ENCODE measurements around the gene M1AP.

Gene M1AP

DNA sequence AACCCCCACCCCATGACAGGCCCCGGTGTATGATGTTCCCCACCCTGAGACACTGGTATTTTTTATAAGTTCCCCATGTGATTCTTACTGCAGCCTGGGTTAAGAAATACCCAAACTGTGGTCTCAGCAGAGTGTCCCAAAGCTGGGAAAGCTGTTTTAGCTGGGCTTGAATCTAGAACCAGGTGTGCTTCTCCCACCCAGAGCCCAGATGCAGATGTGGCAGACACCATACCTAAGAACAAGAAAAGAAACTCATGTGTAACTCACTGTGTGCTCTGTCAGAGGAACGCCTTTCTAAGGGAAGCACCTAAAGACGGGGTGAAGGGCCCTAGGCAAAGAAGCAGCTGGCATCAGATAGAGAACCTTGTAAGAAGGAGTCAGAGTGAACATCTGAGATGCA is 69.7 kb downstream of the M1AP start:
- TF ChIP-seq, protein P1, sequence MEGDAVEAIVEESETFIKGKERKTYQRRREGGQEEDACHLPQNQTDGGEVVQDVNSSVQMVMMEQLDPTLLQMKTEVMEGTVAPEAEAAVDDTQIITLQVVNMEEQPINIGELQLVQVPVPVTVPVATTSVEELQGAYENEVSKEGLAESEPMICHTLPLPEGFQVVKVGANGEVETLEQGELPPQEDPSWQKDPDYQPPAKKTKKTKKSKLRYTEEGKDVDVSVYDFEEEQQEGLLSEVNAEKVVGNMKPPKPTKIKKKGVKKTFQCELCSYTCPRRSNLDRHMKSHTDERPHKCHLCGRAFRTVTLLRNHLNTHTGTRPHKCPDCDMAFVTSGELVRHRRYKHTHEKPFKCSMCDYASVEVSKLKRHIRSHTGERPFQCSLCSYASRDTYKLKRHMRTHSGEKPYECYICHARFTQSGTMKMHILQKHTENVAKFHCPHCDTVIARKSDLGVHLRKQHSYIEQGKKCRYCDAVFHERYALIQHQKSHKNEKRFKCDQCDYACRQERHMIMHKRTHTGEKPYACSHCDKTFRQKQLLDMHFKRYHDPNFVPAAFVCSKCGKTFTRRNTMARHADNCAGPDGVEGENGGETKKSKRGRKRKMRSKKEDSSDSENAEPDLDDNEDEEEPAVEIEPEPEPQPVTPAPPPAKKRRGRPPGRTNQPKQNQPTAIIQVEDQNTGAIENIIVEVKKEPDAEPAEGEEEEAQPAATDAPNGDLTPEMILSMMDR (IDR thresholded peaks at IDR 0.05; ENCODE audit: control insufficient read depth, extremely low read depth, insufficient read depth): no peak
- no peak for DNase-seq (ENCODE audit: low read depth)
- no peak overlapping the region for H3K4me3 ChIP-seq (ENCODE audit: low read depth, low read length)

DNA sequence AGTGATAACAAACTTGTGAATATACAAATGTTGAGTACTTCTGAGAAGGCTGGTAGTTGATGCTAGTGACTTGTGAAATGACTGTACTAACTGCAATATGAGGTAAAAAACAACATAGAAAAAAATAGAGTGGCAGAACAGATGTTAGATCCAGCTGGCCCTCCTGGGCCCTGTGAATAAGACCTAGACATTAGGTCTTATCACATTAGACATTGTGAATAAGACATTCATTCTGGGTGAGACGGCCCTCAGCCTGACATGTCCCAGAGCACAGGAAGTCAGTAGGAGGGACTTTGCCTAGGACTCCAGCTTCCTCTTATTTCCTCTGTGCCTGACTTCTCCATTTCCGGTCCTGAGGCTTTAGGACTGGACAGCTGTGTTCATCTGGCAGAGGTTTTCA is 70.7 kb downstream of the M1AP start:
- no peak overlapping the region for H3K4me3 ChIP-seq (ENCODE audit: low read depth, low read length)
- DNase-seq (ENCODE audit: low read depth): no peak
- TF ChIP-seq, protein P1 (IDR thresholded peaks at IDR 0.05; ENCODE audit: control insufficient read depth, extremely low read depth, insufficient read depth): no peak

DNA sequence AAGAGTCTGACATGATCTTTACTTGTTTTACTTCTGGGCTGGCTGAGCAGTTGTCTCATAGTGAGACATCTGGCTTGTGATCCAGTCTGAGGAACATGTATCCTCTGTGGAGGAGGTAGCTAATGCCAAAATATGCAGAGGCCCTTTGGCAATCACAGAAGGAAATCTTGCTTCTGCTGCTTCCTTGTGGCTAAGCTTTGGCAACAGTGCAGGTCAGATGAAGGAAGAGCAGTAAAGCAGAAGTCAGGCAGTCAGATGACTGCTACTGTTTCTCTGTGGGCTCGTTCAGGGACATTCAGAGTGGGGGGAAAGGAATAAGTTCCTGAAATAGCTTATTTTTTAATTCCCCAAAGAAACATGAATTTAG is 71.3 kb downstream of the M1AP start:
- peak; percentile 47 for DNase-seq (ENCODE audit: low read depth)
- TF ChIP-seq, protein P1 (IDR thresholded peaks at IDR 0.05; ENCODE audit: control insufficient read depth, extremely low read depth, insufficient read depth): no peak
- H3K4me3 ChIP-seq (ENCODE audit: low read depth, low read length): no peak overlapping the region

DNA sequence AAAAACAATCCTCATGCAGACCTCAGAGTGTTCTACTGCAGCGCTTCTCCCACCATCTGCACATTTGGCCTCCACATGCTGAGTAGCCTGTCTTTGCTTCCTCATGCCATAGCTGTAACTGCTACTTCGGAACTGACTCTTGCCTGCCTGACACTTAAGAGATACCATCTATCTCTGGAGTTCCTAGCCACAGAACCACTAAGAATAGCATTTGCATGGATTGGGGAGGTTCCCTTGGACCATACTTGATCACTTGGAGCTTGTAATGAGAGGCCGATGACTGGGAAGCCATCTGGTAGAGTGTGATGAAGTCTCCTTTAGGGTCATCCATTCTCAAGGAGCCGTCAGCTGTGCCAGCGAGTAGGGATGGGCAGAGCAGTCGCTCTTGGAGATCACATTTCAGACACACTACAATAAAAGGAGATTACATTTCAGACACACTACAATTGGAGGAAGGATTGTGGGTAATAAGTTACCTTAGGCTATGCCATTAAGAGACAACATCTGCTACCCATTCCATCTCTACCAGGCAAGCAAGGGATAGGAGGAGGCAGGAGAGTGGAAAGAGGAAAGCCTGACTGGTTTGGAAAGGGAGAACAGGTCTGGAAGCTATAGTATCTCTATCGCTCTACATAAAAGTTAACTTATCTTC is 71.8 kb downstream of the M1AP start:
- TF ChIP-seq, protein P1 (IDR thresholded peaks at IDR 0.05; ENCODE audit: control insufficient read depth, extremely low read depth, insufficient read depth): no peak
- H3K4me3 ChIP-seq (ENCODE audit: low read depth, low read length): no peak overlapping the region
- DNase-seq (ENCODE audit: low read depth): no peak

DNA sequence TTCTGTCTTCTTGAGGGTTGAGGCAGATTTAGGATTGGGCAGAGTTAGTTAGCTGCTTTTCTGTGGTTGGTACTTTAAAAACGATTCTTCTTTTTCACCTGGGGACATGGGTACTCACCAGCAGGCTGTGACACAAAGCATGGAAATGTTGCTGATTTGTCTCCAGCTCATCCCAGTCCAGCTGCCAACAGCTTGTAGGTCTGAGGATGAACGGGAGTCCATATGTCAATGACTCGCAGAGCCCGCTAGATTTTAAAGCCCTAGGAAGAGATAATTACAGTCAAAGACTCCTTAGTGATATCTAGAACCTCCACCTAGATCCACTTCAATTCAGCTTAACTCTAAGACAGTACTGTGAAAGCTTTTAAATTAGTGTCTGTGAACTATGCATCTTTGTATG is 72.8 kb downstream of the M1AP start:
- TF ChIP-seq, protein P1 (IDR thresholded peaks at IDR 0.05; ENCODE audit: control insufficient read depth, extremely low read depth, insufficient read depth): no peak
- no peak for DNase-seq (ENCODE audit: low read depth)
- H3K4me3 ChIP-seq (ENCODE audit: low read depth, low read length): no peak overlapping the region

DNA sequence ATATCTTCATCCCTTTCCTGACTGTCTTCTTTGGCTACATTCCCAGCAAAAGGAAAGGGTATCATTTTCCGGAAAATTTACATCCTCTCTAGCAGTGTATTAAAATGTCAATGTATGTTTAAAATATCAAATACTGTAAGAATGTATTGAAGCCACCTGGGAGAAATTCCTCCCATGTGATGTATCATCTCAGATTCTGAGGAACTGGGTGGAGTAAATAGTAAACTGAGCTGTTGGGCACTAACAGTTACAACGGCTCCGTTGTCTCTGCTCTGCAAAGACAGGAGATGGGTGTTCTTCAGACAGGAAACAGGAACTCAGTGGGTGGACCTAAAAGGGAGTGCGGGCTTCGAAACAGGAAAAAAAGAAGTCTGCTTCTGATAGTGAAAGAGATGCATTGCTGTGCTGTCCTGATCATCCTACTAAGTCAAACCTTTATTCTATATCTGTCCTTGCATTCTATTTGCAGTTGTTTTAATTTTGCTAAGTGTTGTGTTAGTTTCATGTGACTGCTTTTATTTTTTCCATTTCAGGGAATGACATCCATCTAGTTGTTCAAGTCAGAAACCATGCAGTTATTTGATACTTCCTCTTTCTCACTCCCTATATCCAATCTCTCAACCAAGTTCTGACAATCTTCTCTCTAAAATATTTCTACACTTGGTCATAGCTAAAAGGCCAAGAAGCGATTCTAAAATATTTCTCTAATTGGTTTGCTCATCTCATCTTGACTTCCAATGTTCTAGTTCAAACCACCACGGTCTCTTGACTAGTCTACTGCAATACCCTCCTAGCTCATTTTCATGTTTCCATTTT is 74.2 kb downstream of the M1AP start:
- no peak for DNase-seq (ENCODE audit: low read depth)
- no peak overlapping the region for H3K4me3 ChIP-seq (ENCODE audit: low read depth, low read length)
- TF ChIP-seq, protein P1 (IDR thresholded peaks at IDR 0.05; ENCODE audit: control insufficient read depth, extremely low read depth, insufficient read depth): no peak

All from LNCaP clone FGC (cell line).